ENCODE measurements around the gene FGD4.

The FGD4 gene

DNA sequence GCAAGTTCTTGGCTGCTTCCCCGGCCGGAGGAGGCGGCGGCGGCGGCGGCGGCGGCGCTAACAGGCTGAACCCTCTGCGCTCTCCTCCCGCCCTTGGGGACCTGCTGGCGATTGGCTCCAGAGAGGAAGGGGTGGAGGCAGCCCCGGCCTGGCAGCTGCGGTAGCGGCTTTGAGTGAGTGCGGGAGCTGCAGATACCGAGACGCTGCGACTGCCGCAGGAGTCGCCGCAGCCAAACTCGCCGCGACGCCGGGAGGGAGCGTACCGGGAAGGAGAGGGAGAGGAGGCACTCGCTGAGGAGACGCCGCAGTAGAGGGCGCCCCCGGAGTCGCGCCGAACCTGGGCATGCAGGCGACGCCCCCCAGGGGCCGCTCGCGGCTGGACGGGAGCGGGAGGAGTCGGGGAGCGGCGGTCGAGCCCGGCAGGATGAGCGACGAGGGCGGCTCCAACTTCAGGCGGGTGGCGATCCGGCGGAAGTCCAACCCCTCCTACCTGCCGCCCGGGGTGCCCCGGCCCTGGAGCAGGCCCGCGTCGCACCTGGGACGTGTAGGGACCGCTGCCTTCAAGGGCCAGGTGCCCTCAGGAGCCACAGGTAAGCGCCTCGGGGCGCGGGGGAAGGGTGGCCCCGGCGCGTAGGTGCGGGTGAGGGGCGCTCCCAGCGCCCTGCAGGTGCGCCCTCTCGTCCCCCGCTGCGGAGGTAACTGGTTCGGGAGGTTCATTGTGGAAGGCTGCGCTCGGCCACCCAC, at the start of gene FGD4:
Gene FGD4 (plus strand): TSS at position 189 of the 744 bp plus-strand sequence.
- DNase-seq (ENCODE audit: low read depth in 1 of 2, low spot score in 1 of 2) = peak in 1 of 2 donors; percentile 3

DNA sequence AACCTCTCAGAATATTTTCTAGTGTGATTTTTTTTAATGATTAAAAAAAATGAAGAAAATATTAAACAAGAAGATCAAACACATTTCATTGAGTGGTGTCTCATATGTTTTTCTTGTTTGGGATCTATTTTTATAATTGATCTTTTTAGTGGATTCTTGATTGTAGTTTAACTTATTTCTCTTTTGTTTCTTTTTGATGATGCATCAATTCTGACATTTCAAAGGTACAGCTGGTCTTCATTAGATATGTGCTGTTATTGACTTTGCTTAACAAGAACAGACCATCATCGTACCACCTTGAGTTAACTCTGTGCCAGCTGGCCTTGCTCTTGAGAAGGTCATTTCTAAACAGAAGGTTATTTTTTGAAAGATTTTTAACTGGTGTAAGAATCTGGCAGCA, 45.8 kb upstream of the FGD4 start:
- no peak for DNase-seq (ENCODE audit: low read depth in 1 of 2, low spot score in 1 of 2)

DNA sequence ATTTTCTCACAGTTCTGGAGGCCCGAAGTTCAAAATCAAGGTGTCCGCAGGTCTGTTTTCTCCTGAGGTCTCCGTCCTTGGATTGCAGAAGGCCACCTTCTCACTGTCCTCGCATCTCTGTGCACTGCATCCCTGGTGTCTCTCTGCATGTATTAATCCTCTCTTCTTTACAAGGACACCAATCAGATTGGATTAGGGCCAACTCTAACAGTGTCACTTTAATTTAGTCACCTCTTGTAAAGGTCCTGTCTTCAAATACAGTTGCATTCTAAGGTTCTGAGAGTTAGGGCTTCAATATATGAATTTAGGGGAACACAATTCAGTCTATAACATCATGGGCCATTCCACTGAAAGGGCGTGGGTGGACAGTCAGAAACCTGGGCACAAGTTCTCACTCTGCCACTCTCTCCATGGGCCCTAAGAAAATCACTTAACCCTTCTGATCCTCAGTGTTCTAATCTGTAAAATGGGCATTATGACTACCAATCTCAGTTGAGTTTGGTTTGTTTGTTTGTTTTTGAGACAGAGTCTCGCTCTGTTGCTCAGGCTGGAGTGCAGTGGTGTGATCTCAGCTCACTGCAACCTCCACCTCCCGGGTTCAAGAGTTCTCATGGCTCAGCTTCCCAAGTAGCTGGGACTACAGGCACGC, 41.6 kb upstream of the FGD4 start:
- DNase-seq (ENCODE audit: low read depth in 1 of 2, low spot score in 1 of 2) = no peak

DNA sequence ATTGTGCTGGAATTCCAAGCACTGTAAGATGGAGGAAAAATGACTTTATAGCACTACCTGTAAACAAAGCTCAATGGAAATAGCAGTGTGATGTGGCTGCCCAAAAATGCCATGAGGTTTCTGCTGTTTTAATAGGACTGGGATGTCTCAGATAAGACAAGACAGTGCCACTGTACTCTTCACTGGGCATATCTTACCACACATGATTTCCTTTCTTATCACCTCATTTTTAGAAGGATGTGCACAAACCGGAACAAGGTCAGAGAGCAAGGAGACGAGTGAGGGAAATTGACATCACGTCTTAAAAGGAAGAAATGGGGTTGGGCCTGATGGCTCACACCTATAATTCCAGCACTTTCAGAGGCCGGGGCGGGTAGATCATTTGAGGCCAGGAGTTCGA, 38.4 kb upstream of the FGD4 start:
- DNase-seq (ENCODE audit: low read depth in 1 of 2, low spot score in 1 of 2) = no peak

DNA sequence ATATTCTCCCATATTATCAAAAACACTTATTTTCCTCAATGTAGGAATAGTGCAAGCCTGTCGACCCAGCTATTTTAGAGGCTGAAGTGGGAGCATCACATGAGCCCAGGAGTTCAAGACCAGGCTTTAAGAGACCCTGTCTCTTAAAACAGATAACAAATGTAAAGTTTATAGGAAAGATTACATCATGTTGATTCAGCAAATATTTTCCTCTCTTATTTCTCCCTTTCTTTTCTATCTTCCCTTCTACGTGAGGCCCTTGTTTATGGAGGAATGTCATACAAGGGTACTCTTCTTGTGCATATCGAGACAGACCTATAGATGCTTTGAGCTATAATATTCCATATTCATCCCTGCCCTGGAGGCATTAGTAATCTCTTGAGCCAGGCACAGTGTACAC, 36.5 kb upstream of the FGD4 start:
- DNase-seq (ENCODE audit: low read depth in 1 of 2, low spot score in 1 of 2) = no peak

DNA sequence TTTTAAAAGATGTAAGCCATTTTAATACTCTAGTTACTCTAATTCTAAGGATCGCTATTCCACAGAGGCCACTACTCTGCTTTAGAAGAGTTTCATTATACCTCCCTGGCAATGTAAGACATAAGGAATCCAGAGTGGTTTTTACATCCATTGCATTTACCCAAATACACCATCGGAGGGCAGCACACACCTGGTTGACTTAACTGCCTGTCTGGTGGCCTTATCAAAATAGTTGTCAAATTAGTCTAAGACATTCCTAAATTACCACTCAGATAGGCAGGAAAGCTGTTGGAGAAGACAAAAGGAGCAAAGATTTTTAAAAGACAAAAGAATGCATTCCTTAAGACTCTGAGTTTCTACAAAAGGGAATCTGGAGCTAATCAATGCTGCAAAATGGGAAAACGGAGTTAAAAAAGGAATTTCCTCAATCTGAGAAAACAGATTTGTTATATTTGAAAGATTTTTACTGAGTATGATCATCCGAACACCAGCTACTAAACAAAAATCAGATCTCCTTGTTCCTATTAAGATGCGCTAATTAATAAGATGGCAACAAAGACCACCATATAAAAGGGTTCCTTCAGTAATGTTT, 33.8 kb upstream of the FGD4 start:
- no peak for DNase-seq (ENCODE audit: low read depth in 1 of 2, low spot score in 1 of 2)

DNA sequence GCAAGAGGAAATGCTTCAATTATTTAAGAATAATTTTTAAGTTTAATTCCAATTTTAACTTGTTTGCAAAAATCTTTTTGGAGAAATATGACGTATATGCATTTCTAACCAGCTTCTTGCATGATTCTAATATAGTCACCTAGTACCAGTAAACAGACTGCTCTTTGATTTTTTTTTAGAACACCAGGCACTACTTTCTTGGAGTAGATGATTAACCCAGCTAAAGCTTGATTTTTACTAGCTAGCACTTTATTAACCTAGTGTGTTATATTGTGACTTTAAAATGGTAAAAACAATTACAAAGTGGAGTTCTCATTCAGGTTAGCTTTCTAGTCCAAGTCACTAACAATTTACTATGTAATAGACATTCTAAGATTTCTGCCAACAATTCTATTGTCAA, 32.6 kb upstream of the FGD4 start:
- no peak for DNase-seq (ENCODE audit: low read depth in 1 of 2, low spot score in 1 of 2)

DNA sequence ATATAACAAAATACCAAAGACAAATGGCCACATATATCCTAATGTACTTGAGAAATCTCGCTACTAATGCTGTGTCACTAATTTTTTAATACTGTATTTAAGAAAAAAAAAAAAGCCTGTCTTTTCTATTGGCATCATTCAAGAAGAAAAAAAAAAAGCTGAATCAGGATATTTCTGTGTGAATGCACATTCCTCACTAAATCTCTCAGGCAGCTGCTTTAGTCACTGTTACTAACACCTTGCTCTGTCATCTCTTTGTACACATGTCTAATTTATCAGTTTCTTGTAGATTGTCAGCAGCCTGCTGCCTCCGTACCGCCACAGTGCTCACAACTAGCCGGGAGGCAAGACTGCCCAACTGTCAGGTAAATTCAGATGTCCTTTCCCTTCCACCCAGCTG, 32.0 kb upstream of the FGD4 start:
- no peak for DNase-seq (ENCODE audit: low read depth in 1 of 2, low spot score in 1 of 2)

DNA sequence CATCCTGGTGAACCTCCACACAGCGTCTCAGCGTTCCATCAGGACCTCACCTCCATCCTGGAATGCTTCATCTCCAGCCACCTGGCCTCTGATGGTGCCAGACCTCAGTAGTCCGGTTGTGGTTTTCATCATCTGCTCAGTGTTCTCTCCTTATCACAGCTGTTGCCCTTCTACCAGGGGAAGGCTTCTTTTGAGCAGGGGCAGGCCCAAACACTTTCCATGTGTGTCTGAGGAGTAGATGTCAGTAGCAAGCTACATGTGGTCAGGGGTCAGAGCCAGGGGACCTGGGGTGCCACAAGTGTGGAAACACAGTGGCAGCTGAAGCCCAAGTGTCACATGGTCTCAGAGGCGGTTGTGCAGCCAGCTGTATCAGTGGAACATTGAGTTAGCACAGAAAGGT, 30.2 kb upstream of the FGD4 start:
- no peak for DNase-seq (ENCODE audit: low read depth in 1 of 2, low spot score in 1 of 2)

DNA sequence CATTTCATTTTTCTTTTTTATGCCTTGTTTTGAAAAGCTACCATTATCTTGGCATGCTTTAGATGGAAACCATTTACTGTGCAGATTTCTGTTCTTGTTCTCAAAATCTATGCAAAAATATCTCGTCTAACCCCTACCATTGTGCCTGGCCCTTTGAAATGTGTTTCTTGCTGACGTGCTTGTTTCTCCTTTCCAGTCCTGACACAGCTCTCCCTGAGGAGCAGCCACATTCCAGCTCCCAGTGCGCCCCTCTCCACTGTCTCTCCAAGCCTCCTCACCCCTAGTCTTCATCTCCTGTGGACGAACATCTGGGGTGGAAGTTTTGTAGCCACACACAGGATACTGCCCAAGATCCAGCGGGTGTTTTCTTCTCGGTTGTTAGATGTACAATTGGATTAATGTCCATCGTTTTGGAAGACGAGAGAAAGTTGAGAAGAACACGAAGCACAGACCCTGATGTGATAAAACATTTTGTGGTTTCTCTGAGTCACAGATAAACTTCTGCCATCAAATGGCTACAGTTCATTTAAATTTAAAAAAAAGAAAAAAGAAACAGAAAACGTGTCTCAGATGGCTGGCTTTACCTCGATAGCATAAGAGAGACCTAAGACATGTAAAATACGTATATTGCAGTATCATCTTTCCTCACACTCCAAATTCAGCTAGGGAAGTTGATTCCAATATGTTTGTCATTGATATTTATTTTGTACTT, 21.9 kb upstream of the FGD4 start:
- no peak for DNase-seq (ENCODE audit: low read depth in 1 of 2, low spot score in 1 of 2)

DNA sequence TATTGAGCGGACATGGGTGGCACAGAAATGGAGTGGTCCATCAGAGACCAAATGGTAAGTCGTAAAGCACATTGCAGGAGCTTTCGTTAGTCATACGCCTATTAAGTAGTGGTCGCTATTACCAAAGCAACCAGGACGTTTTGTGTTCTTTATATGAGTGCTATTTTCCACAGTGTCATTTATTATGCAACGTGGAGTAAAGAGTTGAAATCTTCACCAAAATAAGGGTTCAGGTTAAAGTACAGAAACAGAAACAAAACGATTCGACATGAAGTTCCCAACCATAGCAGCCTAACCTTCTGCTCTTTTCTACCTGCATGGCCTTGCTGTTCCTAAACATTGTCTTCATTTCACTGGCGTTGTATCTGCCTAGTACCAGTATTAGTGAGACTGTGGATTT, 20.1 kb upstream of the FGD4 start:
- no peak for DNase-seq (ENCODE audit: low read depth in 1 of 2, low spot score in 1 of 2)

DNA sequence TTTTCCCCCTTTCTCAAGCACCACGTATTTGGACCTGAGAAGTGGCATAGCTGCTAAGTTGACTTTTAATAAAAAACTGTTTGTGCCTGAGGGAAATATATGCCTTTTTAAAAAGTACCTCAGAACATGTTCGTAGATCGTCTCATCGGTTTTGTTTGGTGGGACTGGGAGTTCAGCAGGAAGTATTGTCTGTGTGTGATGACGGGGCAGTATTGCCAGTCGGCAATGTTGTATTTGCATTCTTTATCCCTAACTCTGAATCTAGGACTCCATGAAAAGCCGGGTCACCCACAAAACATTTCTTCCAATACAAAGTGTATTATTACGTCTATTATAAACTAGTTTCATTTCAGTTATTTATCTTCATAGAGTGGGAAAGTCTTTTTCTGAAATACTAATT, 19.7 kb upstream of the FGD4 start:
- DNase-seq (ENCODE audit: low read depth in 1 of 2, low spot score in 1 of 2) = no peak

DNA sequence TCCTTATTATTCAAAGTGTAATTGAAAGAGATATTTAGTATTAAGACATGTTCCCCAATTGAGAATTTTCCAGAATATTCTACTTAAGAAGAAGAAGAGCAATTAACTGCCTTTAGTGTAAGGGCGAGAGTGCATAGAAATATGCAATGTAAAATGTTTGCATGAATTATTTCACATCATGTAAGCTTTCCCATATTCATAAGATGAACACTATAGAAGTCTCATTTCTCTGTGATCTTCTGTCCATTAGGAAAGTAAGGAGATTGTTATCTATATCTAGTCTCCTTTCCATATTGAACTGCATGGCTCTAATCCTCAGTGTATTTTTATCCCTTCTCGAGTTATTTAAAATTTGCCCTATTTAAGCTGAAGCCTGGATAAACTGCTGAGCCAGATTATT, 17.1 kb upstream of the FGD4 start:
- DNase-seq (ENCODE audit: low read depth in 1 of 2, low spot score in 1 of 2) = no peak

DNA sequence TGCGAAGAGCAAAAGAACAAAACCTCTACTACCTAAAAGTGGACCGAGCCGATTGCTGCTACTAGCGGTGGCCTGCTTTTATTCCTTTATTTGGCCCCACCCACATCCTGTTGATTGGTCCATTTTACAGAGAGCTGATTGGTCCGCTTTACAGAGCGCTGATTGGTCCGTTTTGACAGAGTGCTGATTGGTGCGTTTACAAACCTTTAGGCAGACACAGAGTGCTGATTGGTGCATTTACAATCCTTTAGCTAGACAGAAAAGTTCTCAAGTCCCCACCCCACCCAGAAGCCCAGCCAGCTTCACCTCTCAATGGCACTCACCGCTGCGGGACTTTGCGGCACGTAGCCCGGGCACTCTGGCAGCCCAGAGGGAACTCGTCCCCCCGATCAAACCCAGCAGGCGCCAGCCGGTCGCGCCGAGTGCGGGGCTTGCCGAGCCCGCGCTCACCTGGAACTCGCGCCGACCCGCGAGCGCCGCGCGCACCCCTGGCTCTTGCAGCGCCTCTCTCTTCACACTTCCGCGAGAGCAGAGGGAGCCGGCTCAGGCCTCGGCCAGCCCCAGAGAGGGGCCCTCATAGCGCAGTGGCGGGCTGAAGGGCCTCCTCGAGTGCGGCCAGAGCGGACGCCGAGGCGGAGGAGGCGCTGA, 8.7 kb upstream of the FGD4 start:
- DNase-seq (ENCODE audit: low read depth in 1 of 2, low spot score in 1 of 2) = no peak

DNA sequence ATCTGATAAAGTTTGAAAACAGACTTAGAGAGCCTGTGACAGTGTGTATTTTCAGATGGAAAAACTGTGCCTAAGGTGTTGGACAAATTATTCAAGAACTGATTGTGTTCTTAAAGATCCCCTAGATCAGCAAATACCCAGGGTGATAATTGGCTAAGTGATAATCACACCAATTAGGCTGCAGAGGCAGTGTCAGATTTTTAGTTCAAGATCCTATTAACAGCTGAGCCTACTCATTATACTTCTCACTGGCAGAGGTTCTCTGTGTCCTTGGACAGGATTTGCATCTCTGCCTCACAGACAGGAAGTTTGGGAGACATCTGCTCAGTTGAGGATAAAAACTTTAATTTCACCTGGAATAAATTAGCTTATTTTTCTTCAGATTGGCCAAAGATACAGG, 4.3 kb upstream of the FGD4 start:
- DNase-seq (ENCODE audit: low read depth in 1 of 2, low spot score in 1 of 2) = no peak

DNA sequence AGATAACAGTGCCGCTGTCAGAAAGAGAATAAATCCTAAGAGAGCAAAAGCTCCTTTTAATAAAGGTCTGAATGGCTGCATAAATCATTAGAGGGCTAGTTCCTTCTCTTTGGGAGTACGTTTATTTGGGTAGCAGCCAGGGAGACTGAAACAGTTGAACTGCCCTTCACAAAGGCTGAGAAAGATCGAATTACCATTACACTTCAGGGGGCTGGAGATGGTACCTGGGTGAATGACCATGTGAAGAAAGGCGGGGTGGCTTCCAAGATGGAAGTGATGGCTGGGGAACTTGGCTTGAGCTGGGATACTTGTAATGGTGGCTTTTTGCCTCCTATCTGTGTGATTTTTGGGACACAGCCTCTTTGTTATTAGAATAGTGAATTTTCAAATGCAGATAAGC, 1.7 kb upstream of the FGD4 start:
- no peak for DNase-seq (ENCODE audit: low read depth in 1 of 2, low spot score in 1 of 2)

DNA sequence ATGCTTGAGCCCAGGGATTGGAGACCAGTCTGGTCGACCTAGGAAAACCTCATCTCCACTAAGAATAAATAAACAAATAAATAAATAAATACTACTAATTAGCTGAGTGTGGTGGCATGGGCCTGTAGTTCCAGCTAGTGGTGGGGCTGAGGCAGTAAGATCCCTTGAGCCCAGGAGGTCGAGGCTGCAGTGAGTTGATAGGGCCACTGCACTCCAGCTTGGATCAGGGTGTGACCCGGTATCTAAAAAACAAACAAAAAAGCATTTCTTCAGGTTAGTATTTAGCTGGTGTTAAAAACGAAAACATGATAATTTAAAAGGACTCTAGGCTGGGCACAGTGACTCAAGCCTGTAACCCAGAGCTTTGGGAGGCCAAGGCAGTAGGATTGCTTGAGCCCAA, 1.2 kb upstream of the FGD4 start:
- no peak for DNase-seq (ENCODE audit: low read depth in 1 of 2, low spot score in 1 of 2)

DNA sequence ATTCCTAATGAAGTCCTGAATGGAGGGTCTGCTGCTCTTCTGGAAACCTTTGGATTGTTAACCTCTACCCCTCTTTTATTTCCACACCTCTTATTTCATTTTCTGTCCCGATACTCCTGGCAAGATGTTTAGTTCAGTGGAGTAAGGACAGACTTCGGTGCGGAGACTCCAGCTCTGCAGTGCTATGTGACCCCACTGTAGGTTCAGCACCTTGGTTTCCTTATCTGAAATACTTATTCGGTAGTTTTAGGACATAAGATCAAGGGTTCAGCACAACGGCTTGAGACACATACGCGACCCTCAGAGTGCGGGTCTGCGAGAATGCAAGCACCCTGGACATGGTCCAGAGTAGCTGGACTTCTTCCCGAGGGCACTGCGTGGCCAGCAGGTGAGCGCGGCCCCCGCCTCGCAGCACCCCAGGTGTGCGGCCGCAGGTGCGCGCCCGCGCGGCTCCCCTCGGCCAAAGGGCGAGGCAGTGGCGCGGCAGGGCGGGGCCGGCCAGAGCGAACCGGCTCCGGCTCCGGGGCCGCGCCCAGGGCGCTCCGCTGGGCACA, 465 bp upstream of the FGD4 start:
- no peak for DNase-seq (ENCODE audit: low read depth in 1 of 2, low spot score in 1 of 2)

DNA sequence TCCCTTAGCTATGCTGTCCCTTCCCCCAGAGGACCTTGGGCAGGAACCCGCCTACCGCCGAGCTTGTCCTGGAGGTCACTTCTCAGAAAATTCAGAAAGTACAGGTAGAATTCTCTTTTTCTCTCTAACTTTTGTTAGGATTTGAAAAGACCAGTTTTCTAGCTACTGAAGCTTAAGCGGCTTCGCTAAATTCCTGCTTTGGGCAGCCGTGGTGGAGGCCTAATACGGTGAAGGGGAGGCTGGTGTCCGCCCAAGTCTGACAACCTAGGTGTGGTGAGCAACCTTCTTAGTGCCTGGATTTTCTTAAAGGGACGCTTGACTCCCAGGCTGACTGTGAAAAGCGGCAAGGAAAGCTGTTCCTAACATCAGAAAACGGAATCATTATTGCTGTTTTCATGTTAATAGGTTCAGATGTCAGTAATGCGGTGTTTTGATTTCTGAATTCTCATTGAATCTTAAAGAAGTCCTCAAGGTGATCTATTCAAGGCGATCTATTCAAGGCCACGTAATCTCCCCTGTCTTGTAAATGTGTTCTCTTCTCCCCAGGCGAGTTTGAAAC, 835 bp downstream of the FGD4 start:
- no peak for DNase-seq (ENCODE audit: low read depth in 1 of 2, low spot score in 1 of 2)

DNA sequence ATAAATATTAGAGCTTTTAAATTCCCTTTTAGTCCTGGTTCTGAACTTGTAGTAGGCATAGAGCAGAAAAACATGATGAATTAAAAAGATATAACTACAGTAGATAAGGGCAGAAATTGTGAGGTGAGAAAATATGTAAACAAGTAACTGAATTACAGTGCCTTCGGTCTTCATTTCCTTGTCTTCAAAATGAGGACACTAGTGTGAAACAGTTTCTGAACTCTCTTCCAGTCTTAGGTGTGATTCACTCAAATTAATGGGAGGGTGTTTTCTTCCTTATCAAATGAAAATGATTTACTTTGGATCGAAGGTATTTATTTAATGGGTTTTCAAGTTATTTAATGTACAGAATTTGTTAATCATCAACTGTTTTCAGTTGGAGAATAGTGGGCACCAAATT, 1.5 kb downstream of the FGD4 start:
- DNase-seq (ENCODE audit: low read depth in 1 of 2, low spot score in 1 of 2) = no peak

DNA sequence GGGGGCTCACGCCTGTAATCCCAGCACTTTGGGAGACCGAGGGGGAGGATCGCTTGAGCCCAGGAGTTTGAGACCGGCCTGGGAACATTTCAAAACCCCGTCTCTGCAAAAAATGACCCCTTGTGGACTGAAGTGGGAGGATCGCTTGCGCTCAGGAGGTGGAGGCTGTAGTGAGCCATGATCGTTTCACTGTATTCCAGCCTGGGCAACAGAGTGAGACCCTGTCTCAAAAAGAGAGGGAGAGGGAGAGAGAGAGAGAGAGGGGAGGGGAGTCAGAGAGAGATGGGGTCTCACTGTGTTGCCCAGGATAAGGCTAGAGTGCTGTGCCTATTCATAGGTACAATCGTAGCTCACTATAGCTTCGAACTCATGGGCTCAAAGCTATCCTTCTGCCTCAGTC, 2.8 kb downstream of the FGD4 start:
- no peak for DNase-seq (ENCODE audit: low read depth in 1 of 2, low spot score in 1 of 2)

Data from activated T-helper 1 cell treated with anti-CD3 and anti-CD28 coated beads, Interleukin-2, amount 50 U/mL, for 16 hours (primary cell).